Hematopoietic multipotent progenitor cell treated with erythropoietin and hydrocortisone succinate and interleukin-3 and kit ligand, for 6 days (in vitro differentiated cells): ENCODE measurements around the gene PTEN.
"Not testable (repeated sequence)": the region's sequence is repeated elsewhere in the genome, so short reads cannot be mapped to it uniquely, and the experiment has no call there.

Experiments used
- DNase-seq: peaks from one replicate; pipeline ENCODE4 v3.0.0-alpha.2; 2015

Gene PTEN

DNA sequence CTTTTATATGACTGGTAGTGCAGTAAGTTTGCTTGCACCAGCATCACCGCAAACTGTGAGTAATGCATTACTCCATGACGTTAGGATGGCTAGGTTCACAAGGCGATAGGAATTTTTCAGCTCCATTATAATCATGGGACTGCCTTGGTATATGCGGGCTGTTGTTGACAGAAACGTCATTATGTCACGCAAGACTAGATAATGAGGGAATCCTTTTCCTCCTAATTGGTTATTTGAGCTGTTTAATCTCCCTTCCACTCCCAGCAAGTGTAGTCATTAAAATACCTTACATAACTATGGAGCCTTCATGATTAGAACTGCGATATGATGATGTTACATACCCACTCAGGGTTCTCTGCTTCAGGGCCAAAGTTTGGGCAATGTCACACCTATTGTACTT, 17.4 kb upstream of the PTEN start:
- no peak for DNase-seq

DNA sequence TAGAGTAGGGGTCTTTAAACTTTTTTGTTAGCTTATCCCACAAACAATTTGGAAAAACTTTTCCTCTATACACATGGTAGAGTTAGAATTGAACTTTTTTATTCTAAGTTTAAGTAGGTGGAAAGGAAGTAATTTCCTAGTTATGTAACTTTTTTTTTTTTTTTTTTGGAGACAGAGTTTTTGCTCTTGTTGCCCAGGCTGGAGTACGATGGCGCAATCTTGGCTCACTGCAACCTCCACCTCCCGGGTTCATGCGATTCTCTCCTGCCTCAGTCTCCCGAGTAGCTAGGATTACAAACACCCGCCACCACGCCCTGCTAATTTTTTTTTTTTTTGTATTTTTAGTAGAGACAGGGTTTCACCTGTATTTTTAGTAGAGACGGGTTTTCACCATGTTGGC, 16.7 kb upstream of the PTEN start:
- DNase-seq: not testable (repeated sequence)

DNA sequence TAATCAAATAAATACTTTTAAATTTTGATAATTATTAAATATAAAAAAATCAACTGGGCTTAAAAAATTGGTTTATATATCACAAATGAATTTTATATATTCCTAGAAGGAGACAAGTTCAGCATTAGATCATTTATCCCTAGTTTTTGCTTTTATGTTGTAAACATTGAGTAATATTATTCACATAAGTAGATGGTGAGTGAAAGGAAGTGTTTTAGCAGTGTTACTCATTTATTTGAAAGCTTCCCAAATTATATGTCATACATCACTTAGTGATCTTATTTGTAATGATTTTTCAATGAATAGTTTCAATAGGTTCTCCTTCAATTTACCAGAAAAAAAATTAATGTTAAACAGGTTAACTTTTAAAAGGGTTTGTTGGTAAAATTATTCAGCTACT, 15.9 kb upstream of the PTEN start:
- DNase-seq: no peak

DNA sequence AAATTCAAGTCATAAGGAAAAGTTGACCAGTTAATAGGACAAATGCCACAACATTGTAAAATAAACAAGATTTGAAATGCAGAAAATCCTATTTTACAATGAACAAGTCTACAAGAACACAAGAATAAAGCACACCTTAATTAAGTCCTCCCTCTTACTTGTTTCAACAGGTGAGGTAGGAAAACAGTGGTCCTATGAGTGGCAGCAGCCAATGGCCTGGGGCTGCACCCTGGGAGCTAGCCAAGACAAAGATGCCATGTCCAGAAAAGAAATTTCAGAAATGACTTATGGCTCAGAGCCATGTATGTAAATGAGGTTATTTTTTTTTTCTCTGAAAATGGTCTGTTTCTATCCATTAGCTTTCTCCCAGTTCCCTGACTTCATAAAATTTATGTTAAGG, 14.4 kb upstream of the PTEN start:
- no peak for DNase-seq

DNA sequence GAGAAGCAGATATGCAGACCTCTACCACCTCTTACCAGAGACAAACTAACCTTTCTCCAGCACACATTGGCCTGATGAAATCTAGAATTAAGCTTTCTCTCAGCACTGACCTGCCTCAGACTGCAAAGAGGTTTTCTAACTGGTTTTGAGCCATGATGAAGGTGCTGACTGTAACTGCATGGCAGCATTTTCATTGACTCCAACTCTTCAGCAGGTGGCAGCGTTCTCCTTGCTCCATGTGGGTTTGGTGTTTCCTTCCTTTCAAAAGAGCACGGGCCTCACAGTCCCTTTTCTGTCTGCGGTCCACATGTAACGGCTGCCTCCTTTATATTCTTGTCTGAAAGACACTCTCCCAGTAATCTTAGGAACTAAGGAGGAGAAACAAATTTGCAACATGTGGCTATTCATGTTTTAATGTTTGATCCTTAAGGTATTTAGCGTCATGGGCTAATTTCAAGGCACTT, 12.7 kb upstream of the PTEN start:
- peak; percentile 87 for DNase-seq

DNA sequence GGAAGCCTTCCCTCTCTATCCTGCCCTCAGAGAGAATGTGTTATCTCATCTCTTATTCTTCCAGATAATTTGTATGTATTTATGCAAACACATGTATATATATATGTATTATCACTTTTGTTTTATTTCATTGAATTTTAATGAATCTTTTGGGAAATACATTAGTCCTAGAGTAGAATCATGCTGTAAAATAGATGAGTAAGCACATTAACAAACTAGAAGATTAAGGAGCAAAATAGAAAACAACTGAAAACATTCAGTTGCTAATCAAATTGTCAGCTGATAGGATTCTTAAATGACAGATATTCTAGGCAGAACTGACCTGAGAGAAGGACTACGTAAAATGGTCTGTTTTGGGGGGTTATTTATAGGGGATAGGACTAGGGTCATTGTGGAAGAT, 11.3 kb upstream of the PTEN start:
- DNase-seq: no peak

DNA sequence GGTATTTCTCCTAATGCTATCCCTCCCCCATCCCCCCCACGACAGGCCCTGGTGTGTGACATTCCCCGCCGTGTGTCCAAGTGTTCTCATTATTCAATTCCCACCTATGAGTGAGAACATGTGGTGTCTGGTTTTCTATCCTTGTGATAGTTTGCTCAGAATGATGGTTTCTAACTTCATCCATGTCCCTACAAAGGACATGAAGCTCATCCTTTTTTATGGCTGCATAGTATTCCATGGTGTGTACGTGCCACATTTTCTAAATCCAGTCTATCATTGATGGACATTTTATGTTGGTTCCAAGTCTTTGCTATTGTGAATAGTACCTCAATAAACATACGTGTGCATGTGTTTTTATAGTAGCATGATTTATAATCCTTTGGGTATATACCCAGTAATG, 8.2 kb upstream of the PTEN start:
- DNase-seq: not testable (repeated sequence)

DNA sequence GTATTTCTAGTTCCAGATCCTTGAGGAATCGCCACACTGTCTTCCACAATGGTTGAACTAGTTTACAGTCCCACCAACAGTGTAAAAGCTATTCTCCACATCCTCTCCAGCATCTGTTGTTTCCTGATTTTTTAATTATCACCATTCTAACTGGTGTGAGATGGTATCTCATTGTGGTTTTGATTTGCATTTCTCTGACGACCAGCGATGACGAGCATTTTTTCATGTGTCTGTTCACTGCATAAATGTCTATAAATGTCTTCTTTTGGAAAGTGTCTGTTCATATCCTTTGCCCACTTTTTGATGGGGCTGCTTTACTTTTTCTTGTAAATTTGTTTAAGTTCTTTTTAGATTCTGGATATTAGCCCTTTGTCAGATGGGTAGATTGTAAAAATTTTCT, 7.8 kb upstream of the PTEN start:
- not testable (repeated sequence) for DNase-seq

DNA sequence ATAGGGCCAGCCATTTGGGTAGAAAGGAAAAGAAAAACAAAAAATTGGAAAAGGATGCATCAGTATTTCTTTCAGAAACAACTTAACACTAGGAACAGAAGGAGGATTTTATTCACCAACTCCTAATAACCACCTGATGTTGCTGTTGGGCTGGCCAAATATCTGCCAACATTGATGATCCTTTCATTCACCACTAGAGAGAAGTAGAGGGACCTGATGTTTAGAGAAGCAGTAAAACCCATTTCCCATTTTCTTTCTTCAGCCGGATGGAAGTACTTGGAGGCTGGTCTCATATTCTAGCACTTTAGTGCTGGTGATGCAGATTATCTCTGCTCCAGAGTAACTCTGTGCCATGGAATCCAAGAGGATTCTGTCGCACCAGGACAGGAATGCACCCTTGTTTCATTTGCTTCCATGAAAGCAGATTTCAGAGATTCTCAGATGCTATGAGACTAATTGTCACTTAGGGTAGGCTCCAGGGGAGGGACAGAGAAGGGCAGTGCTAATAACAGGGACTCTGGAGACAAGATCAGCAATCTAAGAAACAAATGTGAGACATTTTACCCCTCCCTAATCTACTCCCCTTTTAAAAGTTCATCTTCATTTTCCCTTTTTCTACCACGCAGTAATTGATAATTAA, 3.1 kb upstream of the PTEN start:
- peak; percentile 90 for DNase-seq

DNA sequence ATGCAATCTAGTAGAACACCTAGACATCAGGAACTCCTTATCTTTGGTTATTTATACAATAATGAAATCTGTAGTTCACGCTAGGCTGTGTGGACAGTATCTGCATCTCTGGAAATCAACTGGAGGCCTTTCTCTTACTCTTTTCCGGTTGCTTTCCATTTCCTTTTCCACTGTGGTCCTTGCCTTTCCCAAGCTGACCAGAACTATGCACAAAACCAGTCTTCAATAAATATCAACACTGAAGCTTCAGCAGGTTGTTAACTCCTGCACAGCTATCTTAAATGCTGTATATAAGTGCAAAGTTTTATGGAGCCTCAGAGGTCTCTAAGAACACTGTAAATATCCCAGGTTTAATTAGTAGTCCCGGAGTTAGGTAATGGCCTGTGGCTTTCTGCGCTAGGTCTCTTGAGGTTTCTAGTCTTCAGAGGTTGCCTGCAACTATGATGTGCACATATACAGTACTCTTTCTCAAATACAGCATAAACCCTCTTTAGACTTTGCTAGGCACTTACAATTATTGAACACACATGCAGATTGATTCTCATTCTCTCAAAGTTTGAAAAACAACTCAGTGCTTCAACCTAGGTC, 2.5 kb upstream of the PTEN start:
- DNase-seq: peak; percentile 28

DNA sequence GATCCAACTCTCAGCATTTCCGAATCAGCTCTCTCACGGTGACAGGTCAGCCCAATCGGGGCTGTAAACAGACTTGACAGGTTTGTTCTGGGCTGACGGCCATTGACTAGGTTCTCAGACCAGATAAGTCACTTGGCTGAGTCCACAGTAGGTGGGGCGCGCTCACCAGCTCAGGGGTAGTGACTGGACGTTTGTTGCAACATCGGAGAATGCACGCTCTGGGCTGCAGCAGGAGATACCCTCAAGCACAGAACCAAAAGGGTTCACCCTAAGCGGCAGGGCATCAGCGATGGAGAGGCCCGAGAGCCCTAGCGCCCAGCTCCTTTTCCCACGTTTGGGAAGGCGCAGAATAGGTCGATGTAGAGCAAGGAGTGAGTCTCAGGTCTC, 1.9 kb upstream of the PTEN start:
- DNase-seq: peak; percentile 82

DNA sequence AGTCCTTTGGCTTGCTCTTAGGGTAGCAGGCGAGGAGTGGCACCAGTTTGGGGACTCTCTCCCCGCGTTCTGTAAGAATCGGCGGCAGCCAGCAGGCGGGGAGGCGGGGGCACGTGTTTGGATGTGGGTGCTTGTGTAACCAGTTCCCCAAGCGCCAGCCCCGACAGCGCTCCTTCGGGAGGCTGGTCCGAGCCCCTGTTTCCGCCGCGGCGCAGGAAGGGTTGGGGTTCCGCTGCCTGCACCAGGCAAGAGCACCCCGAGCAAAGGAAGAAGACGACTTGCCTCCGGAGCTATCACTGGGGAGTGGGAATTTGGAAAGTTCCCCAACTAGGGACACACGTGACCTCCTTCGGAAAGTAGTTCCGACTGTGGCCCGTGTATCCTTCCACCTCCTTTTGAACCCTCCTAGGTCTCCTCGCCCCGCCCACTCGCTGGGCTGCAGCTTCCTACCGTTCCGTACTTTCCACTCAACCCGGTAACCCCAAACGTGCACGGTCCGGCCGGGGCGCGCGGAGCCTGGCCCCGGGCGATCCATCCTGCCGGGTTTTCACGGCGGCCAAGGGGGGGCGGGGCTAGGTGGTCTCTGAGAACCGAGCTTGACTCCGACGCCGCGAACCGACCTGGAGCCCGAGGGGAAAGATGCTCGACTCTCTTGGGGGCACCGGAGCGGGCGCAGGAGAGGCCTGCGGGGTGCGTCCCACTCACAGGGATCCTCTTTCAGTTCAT, 1.3 kb upstream of the PTEN start:
- peak; percentile 99 for DNase-seq

DNA sequence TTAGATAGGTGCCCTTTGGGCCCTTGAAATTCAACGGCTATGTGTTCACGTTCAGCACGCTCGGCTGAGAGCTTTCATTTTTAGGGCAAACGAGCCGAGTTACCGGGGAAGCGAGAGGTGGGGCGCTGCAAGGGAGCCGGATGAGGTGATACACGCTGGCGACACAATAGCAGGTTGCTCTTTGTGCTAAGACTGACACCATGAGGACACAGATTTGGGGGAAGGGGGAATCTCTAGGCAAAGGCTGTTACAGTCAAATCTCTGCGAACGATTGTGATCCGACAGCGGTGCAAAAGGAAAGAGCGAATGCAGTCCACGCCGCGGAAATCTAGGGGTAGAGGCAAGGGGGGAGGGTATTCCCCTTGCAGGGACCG, 759 bp upstream of the PTEN start:
- DNase-seq: peak; percentile 72

DNA sequence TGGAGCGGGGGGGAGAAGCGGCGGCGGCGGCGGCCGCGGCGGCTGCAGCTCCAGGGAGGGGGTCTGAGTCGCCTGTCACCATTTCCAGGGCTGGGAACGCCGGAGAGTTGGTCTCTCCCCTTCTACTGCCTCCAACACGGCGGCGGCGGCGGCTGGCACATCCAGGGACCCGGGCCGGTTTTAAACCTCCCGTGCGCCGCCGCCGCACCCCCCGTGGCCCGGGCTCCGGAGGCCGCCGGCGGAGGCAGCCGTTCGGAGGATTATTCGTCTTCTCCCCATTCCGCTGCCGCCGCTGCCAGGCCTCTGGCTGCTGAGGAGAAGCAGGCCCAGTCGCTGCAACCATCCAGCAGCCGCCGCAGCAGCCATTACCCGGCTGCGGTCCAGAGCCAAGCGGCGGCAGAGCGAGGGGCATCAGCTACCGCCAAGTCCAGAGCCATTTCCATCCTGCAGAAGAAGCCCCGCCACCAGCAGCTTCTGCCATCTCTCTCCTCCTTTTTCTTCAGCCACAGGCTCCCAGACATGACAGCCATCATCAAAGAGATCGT, 598 bp downstream of the PTEN start:
- peak; percentile 39 for DNase-seq

DNA sequence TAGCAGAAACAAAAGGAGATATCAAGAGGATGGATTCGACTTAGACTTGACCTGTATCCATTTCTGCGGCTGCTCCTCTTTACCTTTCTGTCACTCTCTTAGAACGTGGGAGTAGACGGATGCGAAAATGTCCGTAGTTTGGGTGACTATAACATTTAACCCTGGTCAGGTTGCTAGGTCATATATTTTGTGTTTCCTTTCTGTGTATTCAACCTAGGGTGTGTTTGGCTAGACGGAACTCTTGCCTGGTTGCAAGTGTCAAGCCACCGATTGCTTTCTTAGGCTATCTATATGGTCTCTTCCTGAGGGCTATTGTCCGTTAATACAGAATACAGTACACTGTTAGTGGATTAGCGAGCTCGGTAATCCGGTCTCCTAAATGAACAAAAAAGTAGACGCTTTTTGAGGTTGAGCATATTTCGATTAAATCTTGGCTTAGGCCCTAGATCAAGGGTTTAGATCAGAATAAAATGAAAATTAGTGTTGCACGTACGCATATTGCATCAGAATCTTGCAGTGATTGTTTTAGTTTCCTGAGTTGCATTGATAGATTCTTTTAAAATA, 1.2 kb downstream of the PTEN start:
- DNase-seq: peak; percentile 53

DNA sequence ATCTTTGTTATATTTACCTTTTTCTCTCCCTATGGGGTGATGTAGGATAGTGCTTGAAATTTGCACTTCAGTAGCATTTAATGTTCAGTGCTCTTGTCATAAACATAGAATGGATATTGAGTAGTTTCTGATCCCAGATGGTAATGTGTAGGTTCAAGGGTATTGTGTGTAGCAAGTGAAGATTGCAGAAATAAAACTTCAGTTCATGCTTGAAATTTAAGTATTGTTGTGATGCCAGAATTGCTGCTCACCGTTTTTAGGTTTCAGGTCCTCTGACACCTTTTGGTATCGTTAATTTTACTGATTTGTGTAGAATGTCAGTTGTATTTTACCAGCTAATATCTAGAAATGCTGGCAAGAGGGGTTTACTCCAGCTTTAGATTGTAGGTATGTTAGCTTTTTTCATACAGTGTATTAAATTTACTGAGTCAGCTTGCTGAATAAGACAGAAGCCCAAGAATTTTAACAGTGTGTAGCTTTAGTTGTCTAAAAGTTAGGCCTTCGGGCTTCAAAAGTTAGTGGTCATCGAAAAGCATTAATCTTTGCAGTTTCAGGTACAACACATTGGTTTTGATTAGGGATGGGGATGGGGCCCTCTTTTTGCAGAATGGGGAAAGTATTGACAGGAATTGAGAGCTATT, 1.9 kb downstream of the PTEN start:
- DNase-seq: no peak

DNA sequence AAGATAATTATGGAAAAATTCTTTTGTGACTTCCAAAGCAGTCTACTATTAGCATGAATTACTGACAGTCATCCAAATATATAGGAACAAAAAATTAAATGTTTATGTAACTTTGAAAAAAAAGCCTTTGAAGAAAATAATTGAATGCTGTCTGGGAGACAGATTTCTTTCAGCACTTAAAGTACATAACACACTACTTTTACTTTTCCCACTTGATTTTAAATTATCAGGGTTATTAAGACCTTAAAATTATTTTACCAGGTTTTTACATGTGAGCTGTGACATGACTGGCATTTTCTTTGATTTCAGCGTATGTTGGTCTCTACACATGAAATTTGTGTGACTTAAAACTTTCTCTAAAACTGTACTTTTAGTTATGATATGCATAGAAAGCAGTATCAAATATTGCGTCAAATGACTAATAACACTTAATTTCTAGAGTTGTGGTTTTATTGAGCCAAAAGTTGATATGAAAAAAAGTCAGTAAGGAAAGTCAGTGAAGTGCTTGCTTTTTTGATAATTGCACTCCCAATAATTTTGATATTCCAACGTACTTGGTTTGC, 3.1 kb downstream of the PTEN start:
- DNase-seq: no peak

DNA sequence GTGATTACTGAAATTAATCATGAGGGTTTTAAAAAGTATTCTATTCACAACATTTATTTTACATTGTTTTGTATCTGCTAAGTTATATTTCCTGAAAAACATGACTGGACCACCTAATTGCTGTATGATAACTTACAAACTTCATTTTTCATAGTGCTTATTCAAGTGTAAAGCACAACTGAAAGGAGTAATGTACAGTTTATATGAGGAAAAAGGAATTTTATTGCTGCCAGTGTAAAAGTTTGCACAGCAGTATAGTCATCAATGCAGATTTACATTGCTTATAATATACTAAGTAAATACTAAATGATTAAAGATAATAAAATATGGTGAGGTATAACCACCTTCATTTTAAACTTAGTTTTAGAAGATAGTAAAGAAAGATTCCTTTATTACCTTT, 4.0 kb downstream of the PTEN start:
- DNase-seq: no peak

DNA sequence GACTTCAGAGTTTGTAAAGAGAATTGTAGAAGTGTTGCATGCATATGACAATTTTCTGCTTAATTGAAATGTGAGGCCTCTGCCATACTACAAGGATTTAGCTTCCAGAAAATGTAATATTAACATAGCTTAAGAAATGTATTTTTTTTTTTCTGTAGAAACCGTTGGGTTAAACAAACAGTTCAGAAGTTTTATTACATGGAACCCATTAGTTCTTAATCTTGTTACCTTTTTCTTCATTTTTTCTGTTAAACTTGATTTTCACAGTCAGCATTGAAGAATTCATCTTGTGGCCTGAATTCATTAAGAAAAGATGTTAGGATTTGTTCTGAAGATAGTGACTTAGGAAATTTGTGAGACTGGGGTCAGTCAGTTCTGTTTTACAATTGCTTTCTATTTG, 4.9 kb downstream of the PTEN start:
- DNase-seq: no peak

DNA sequence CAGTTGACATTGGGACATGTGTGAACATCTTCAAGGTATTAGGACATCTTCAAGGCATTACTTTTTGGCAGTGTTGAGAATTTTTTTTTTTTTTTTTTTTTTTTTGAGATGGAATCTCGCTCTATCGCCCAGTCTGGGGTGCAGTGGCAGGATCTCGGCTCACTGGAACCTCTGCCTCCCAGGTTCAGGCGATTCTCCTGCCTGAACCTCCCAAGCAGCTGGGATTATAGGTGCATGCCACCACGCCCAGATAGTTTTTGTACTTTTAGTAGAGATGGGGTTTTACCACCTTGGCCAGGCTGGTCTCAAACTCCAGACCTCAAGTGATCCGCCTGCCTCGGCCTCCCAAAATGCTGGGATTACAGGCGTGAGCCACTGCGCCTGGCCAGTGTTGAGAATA, 5.7 kb downstream of the PTEN start:
- DNase-seq: not testable (repeated sequence)

DNA sequence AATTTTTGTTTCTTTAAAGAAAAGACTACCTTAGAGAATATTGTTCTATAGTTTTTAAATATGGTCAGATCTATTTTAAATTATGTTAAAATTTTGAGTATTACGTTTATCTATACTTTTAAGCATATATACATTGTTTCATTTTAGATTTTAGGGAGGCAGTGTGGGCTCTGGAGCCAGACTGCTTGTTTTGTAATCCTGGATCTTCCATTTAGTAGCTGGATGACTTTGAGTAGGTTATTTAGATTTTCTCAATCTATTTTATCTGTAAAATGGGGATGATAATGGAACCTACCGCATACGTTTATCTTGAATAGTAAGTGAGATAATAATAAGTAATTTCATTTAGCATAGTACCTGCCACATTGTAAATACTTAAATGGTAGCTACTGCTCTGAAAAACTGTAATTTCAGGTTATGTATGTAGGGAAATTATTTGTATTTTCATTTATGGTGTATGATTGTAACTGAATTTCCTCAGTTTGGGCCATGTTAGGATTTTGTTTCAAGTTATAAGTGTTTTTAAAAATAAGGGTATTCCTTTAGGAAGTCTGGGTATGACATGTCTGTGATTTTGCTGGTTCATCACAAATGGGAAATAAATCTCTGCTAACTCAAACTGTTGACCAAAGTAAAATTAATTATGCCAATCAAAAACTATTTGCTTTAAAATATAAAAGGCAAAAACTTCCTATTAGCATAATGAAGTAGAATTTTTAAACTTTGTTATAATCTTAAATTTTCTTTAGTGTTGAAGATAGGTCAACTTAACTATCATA, 6.5 kb downstream of the PTEN start:
- DNase-seq: no peak

DNA sequence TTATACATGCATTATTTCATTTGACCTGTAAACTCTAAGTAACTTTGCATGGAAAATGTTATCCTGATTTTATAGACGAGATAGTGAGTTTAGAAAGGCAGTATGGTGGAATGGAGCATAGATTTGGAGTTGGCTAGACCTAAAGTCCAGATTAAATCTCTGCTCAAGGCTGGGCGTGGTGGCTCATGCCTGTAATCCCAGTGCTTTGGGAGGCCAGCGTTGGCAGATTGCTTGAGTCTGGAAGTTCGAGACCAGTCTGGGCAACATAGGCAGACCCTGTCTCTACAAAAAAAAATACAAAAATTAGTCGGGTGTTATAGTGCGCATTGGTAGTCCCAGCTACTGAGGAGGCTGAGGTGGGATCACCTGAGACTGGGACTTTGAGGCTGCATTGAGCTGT, 9.4 kb downstream of the PTEN start:
- no peak for DNase-seq
